Endothelial cell of umbilical vein (primary cell): ENCODE data around the gene DENND1A. TPM values are rescaled to one million over a fixed set of nuclear protein-coding genes. Genes with fewer than 3 reads are reported as not detected.
A peak's percentile ranks its signal among the peaks of the same experiment; 100 is the strongest.

ENCODE experiments used
- BruUV-seq: library from RNA; stranded (reverse); fragments of 400-500 nt; replicated peaks from 2 replicates; lab custom pipeline; 2021; lab: Mats Ljungman, UMichigan
- CTCF ChIA-PET: fragments of 300-600, 350-600 bp; sonication (Branson Sonifier 250); formaldehyde crosslinking; loops from one replicate; lab custom pipeline; 2021; ENCODE audit warnings: antibody characterized with exemption, inconsistent platforms; lab: Charles Lee
- POLR2A ChIA-PET: fragments of 300-600, 350-600 bp; sonication (Branson Sonifier 250); formaldehyde crosslinking; loops from one replicate; lab custom pipeline; 2021; ENCODE audit warnings: antibody characterized with exemption, inconsistent platforms; lab: Charles Lee
- DNase-seq: peaks from one replicate; pipeline ENCODE4 v3.0.0-alpha.2; 2011; ENCODE audit warnings: low read depth, low spot score
- FAIRE-seq: peaks from 2 replicates; lab custom pipeline; 2011; peaks lifted over from hg19 to GRCh38; lab: Jason Lieb, UNC
- H2AFZ ChIP-seq: 2 replicates; pipeline ENCODE4 v1.6.0; 2012; ENCODE audit warnings: low read depth, low read length, control low read depth, inconsistent platforms
- H3K27ac ChIP-seq: 2 replicates; pipeline ENCODE4 v1.5.1; 2011; ENCODE audit warnings: low read depth, mild to moderate bottlenecking, control low read depth, low read length, moderate library complexity; ENCODE audit not compliant: insufficient read depth
- H3K27me3 ChIP-seq, 2 experiments: 2 replicates each; pipeline versions ENCODE4 v1.6.0 to v1.6.1; 2011; ENCODE audit warnings: low read length in 2 of 2, mixed read lengths in 1 of 2; ENCODE audit not compliant: control insufficient read depth in 2 of 2, insufficient read depth in 2 of 2
- H3K36me3 ChIP-seq, 2 experiments: 2 replicates in 1 of 2; 3 replicates in 1 of 2; pipeline ENCODE4 v1.5.1; 2011; ENCODE audit warnings: low read length in 2 of 2, mild to moderate bottlenecking in 1 of 2, moderate library complexity in 1 of 2; ENCODE audit not compliant: control insufficient read depth in 2 of 2, insufficient read depth in 2 of 2; ENCODE audit errors: extremely low read depth in 1 of 2
- H3K4me1 ChIP-seq: 3 replicates; pipeline ENCODE4 v1.5.1; 2011; ENCODE audit warnings: mild to moderate bottlenecking, low read length; ENCODE audit not compliant: control insufficient read depth, insufficient read depth; ENCODE audit errors: extremely low read depth
- H3K4me2 ChIP-seq: 2 replicates; pipeline ENCODE4 v1.6.1; 2011; ENCODE audit warnings: low read length, control low read depth, mixed read lengths; ENCODE audit not compliant: insufficient read depth
- H3K4me3 ChIP-seq, 3 experiments: fragments of 200-600 bp in 1 of 3; sonication (generic), shearing (Covaris generic) in 1 of 3; replicated peaks in 1 of 3; 2 replicates each; pipeline ENCODE4 v1.5.1; 2011 to 2016; ENCODE audit warnings: control low read depth in 3 of 3, low read length in 3 of 3, mild to moderate bottlenecking in 2 of 3, inconsistent platforms in 1 of 3, low read depth in 1 of 3, moderate library complexity in 1 of 3; ENCODE audit not compliant: insufficient read depth in 1 of 3
- H3K79me2 ChIP-seq: 2 replicates; pipeline ENCODE4 v1.6.0; 2012; ENCODE audit warnings: low read length, inconsistent platforms; ENCODE audit not compliant: control insufficient read depth, insufficient read depth
- H3K9ac ChIP-seq: replicated peaks from 2 replicates; pipeline ENCODE3; 2011; ENCODE audit warnings: low read length, control low read depth; ENCODE audit not compliant: insufficient read depth; ENCODE audit errors: extremely low read depth
- H3K9me1 ChIP-seq: replicated peaks from 3 replicates; pipeline ENCODE4 v1.6.0; 2011; ENCODE audit warnings: mild to moderate bottlenecking, low read length; ENCODE audit not compliant: control insufficient read depth, insufficient read depth; ENCODE audit errors: extremely low read depth
- H3K9me3 ChIP-seq: replicated peaks from 2 replicates; pipeline ENCODE4 v1.5.1; 2012; ENCODE audit warnings: low read length, inconsistent platforms; ENCODE audit not compliant: control insufficient read depth, insufficient read depth
- H4K20me1 ChIP-seq: replicated peaks from 2 replicates; pipeline ENCODE3; 2011; ENCODE audit warnings: mild to moderate bottlenecking, low read length; ENCODE audit not compliant: control insufficient read depth, insufficient read depth; ENCODE audit errors: extremely low read depth
- EZH2 ChIP-seq: IDR thresholded peaks from 2 replicates; pipeline ENCODE4 v1.6.1; 2012; ENCODE audit warnings: borderline replicate concordance, low read depth, mild to moderate bottlenecking, moderate library complexity, low read length, inconsistent platforms; ENCODE audit not compliant: severe bottlenecking
- FOS ChIP-seq: IDR thresholded peaks from 2 replicates; pipeline ENCODE4 v1.6.1; 2011; ENCODE audit warnings: mild to moderate bottlenecking, low read length, moderate library complexity, borderline replicate concordance; ENCODE audit not compliant: insufficient read depth
- GATA2 ChIP-seq: IDR thresholded peaks from 2 replicates; pipeline ENCODE4 v1.7.0; 2011; ENCODE audit warnings: low read depth, mild to moderate bottlenecking, moderate library complexity, mixed read lengths, low read length; ENCODE audit not compliant: insufficient read length, insufficient read depth
- JUN ChIP-seq: IDR thresholded peaks from 2 replicates; pipeline ENCODE4 v1.6.1; 2011; ENCODE audit warnings: borderline replicate concordance, low read depth; ENCODE audit not compliant: insufficient read length, insufficient read depth
- MAX ChIP-seq: IDR thresholded peaks from 2 replicates; pipeline ENCODE4 v1.6.1; 2011; ENCODE audit not compliant: insufficient read depth, insufficient read length
- MYC ChIP-seq: IDR thresholded peaks from one replicate; pipeline ENCODE4 v1.6.1; 2011; ENCODE audit warnings: mild to moderate bottlenecking, low read depth, low read length
- POLR2A ChIP-seq: IDR thresholded peaks from 2 replicates; pipeline ENCODE4 v1.6.1; 2012; ENCODE audit warnings: low read depth, mild to moderate bottlenecking, control low read depth, low read length
- POLR2AphosphoS5 ChIP-seq: IDR thresholded peaks from 2 replicates; pipeline ENCODE4 v1.6.1; 2012; ENCODE audit warnings: low read depth, mild to moderate bottlenecking, control low read depth, low read length, moderate library complexity; ENCODE audit not compliant: insufficient read depth
- dilution Hi-C: fragments of 300-500 bp; cut with MboI; formaldehyde crosslinking; loops from one replicate; pipeline ENCODE4 v1.15.0; 2019; ENCODE audit warnings: low sequenced_read_pairs; ENCODE audit not compliant: extremely low pct_ligation_motif_present
- intact Hi-C: fragments of 100-400 bp; cut with micrococcal nuclease; formaldehyde crosslinking; loops from one replicate; pipeline ENCODE4 v1.10.0; 2022
- polyA plus RNA-seq, 4 experiments: library from polyadenylated mRNA; depleted of rRNA in 3 of 4; stranded (reverse) in 3 of 4; unstranded in 1 of 4; fragments of >200 nt; gene quantifications; 2 replicates each; pipeline versions ENCODE4 v1.2.1 to v1.2.3, GENCODE V29; 2011 to 2012; ENCODE audit warnings: missing spikeins in 1 of 4
- total RNA-seq: library from RNA; stranded (reverse); gene quantifications from 2 replicates; pipeline ENCODE4 v1.2.3, GENCODE V29; 2021
- TF ChIP-seq, protein P1 (sequence below), 2 donors: IDR thresholded peaks; 1 replicate in 1 of 2; 2 replicates in 1 of 2; pipeline ENCODE4 v1.5.1; 2011; ENCODE audit warnings: low read length in 2 of 2, mild to moderate bottlenecking in 2 of 2, moderate library complexity in 2 of 2, control low read depth in 1 of 2, inconsistent platforms in 1 of 2, low read depth in 1 of 2; ENCODE audit not compliant: insufficient read depth in 1 of 2; ENCODE audit errors: extremely low read depth in 1 of 2

The DENND1A gene
- total and polyA plus RNA-seq, 2 donors (not counting 3 experiments of a cell fraction or from before 2014, with no cell fraction given), result 18.5 to 24.5 TPM

- H3K9me3 ChIP-seq, result no peaks in the 10 kb centered on the region
- CTCF ChIA-PET, result no interaction called here
- no peak overlapping the region for H2AFZ ChIP-seq
- POLR2A ChIA-PET, result no interaction called here
- no peaks in the 10 kb centered on the region for H3K36me3 ChIP-seq
- peak; percentile 69 for FAIRE-seq
- H3K4me3 ChIP-seq, result no peak overlapping the region
- dilution Hi-C loops, result no loop called here
- no peak overlapping the region for H3K27ac ChIP-seq
- no peak for DNase-seq
- no peaks in the 10 kb centered on the region for H3K79me2 ChIP-seq
- H3K9me1 ChIP-seq, result no peaks in the 10 kb centered on the region
- intact Hi-C loops, result no loop called here
- H3K4me2 ChIP-seq, result no peak overlapping the region
- H3K27me3 ChIP-seq, result no peaks in the 10 kb centered on the region
- no peak for TF ChIP-seq FOS
- TF ChIP-seq GATA2, result no peak
- no peak for TF ChIP-seq JUN
- TF ChIP-seq MYC, result no peak
- no peak for TF ChIP-seq POLR2A
- no peak for TF ChIP-seq EZH2
- no peak for TF ChIP-seq MAX
- no peak for TF ChIP-seq POLR2AphosphoS5
- TF ChIP-seq, protein P1, sequence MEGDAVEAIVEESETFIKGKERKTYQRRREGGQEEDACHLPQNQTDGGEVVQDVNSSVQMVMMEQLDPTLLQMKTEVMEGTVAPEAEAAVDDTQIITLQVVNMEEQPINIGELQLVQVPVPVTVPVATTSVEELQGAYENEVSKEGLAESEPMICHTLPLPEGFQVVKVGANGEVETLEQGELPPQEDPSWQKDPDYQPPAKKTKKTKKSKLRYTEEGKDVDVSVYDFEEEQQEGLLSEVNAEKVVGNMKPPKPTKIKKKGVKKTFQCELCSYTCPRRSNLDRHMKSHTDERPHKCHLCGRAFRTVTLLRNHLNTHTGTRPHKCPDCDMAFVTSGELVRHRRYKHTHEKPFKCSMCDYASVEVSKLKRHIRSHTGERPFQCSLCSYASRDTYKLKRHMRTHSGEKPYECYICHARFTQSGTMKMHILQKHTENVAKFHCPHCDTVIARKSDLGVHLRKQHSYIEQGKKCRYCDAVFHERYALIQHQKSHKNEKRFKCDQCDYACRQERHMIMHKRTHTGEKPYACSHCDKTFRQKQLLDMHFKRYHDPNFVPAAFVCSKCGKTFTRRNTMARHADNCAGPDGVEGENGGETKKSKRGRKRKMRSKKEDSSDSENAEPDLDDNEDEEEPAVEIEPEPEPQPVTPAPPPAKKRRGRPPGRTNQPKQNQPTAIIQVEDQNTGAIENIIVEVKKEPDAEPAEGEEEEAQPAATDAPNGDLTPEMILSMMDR (IDR thresholded peaks at IDR 0.05; ENCODE audit: extremely low read depth in 1 of 2, insufficient read depth in 1 of 2, low read depth in 1 of 2, low read length in 2 of 2), result no peak
- BruUV-seq, result no TSS peak
- no peak overlapping the region for H3K9ac ChIP-seq
- no peaks in the 10 kb centered on the region for H4K20me1 ChIP-seq
- H3K4me1 ChIP-seq, result no peaks in the 10 kb centered on the region
These were observed 277.5 kb downstream of the DENND1A start for GRCh38 chr9:123652416-123652815.
